ENCODE measurements around the gene FAM53C.

FAM53C gene

GRCh38 chr5:138316355-138316754 is 21.7 kb upstream of the FAM53C start:
- TF ChIP-seq RAD21 (IDR thresholded peaks at IDR 0.05; ENCODE audit: low read depth) (no peak), TEAD4 (IDR thresholded peaks at IDR 0.05) (no peak), FOXM1 (IDR thresholded peaks at IDR 0.05; ENCODE audit: borderline replicate concordance, low read depth) (no peak), MAX (IDR thresholded peaks at IDR 0.05) (no peak), REST (IDR thresholded peaks at IDR 0.05; ENCODE audit: low read depth) (no peak), ZBTB7A (IDR thresholded peaks at IDR 0.05; ENCODE audit: low read depth) (no peak), NFIC (IDR thresholded peaks at IDR 0.05) (no peak), CEBPB (IDR thresholded peaks at IDR 0.05) (no peak), EP300 (IDR thresholded peaks at IDR 0.05; ENCODE audit: borderline replicate concordance) (no peak), USF1 (IDR thresholded peaks at IDR 0.05) (no peak), TAF1 (IDR thresholded peaks at IDR 0.05; ENCODE audit: low read depth) (no peak), EGR1 (IDR thresholded peaks at IDR 0.05) (no peak), CREB1 (IDR thresholded peaks at IDR 0.05; ENCODE audit: low read depth) (no peak), TCF12 (IDR thresholded peaks at IDR 0.05; ENCODE audit: low read depth) (no peak)

DNA sequence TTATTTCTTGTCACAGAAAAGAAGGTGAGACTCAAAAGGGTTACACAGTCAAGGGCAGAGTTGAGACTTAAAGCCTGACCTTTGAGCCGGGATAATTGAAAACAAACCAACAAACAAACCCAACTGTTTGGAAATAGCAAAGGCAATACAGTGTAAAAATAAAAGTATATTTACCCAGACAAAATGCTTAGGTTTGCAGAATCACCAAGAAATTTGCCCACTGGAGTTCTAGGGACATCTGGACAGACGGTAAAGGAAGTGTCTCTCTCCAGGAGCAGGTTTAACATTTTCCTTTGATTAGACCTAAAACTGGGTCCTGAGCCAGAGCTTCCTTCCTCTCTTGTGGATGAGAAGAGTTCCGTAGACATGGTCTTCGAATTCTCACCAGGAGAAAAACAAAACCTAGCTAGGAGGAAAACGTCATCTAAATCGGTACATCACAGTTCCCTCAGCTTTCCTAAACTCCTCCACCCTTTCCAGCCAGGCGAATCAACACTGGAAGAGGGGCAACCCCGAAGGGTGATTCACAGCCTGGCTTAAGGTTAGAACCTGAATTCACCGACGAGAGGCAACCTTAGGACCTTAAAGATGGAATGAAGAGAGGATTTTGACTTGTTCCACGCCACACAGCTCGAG is 7.1 kb upstream of the FAM53C start:
- TF ChIP-seq EP300 (IDR thresholded peaks at IDR 0.05; ENCODE audit: borderline replicate concordance) = no peak
- no peak for TF ChIP-seq REST (IDR thresholded peaks at IDR 0.05; ENCODE audit: low read depth)
- TF ChIP-seq TAF1 (IDR thresholded peaks at IDR 0.05; ENCODE audit: low read depth) = no peak
- TF ChIP-seq FOXM1 (IDR thresholded peaks at IDR 0.05; ENCODE audit: borderline replicate concordance, low read depth) = no peak
- TF ChIP-seq TEAD4 (IDR thresholded peaks at IDR 0.05) = no peak
- TF ChIP-seq TCF12 (IDR thresholded peaks at IDR 0.05; ENCODE audit: low read depth) = no peak
- no peak for TF ChIP-seq CREB1 (IDR thresholded peaks at IDR 0.05; ENCODE audit: low read depth)
- TF ChIP-seq NFIC (IDR thresholded peaks at IDR 0.05) = no peak
- no peak for TF ChIP-seq USF1 (IDR thresholded peaks at IDR 0.05)
- no peak for TF ChIP-seq CEBPB (IDR thresholded peaks at IDR 0.05)
- TF ChIP-seq MAX (IDR thresholded peaks at IDR 0.05) = no peak
- no peak for TF ChIP-seq RAD21 (IDR thresholded peaks at IDR 0.05; ENCODE audit: low read depth)
- no peak for TF ChIP-seq ZBTB7A (IDR thresholded peaks at IDR 0.05; ENCODE audit: low read depth)
- TF ChIP-seq YY1 (IDR thresholded peaks at IDR 0.05; ENCODE audit: low read depth) = no peak
- TF ChIP-seq EGR1 (IDR thresholded peaks at IDR 0.05) = no peak

DNA sequence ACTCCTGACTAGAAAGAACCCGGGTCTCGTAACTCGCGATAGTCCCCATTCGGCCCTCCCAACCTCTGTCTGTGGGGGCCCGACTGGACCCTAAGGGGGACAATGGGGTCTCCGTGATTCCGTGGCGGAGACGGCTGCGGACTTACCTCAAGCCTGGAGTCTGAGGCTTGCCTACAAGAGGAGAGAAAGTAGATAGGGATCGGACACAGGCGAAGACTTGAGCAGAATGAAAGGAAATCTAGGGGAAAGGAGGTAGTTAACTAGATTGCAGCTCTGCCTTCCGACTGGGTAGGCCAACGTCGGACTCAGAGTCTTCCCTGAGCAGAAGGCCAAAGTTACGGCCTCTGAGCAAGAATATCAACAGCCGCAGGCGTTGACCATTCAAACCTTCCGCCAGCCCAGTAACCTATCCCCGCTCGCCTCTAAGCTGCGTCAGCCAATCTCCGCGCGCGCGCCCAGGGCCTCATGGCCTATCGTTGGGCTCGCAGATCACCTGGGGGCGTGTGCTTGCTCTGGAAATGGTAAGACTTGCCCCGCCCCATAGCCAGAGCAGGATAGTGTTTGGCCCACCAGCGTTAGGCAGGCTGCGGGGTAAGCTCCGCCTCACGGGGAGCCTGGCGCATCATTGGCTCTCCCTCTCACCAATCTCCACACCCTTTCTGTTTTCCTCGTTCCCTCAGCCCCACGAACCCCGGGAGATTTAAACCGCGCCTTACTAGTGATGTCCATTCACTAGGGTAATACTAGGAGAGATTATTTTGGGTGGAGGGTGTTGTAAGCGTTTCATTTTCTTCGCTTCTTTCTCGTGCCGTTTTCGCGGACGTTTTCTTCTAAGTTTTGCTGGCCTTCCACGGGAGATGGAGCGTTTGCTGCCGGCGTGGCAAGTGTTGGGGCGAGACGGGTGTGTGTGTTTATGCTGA is 6.4 kb upstream of the FAM53C start, which contains the start of gene CDC25C:
Gene CDC25C, minus strand, starts transcription at position 356 of the 920 bp plus-strand sequence. CDS start 624 bp downstream, outside the sequence.
- TF ChIP-seq EP300 (IDR thresholded peaks at IDR 0.05; ENCODE audit: borderline replicate concordance) (no peak), MAX (IDR thresholded peaks at IDR 0.05) (peak; percentile 70), FOXM1 (IDR thresholded peaks at IDR 0.05; ENCODE audit: borderline replicate concordance, low read depth) (peak; percentile 84), YY1 (IDR thresholded peaks at IDR 0.05; ENCODE audit: low read depth) (no peak), CEBPB (IDR thresholded peaks at IDR 0.05) (no peak), REST (IDR thresholded peaks at IDR 0.05; ENCODE audit: low read depth) (no peak), CREB1 (IDR thresholded peaks at IDR 0.05; ENCODE audit: low read depth) (no peak), USF1 (IDR thresholded peaks at IDR 0.05) (peak; percentile 16; the same call in 1 of the 2 replicates), TAF1 (IDR thresholded peaks at IDR 0.05; ENCODE audit: low read depth) (peak; percentile 58), RAD21 (IDR thresholded peaks at IDR 0.05; ENCODE audit: low read depth) (no peak), TEAD4 (IDR thresholded peaks at IDR 0.05) (no peak), NFIC (IDR thresholded peaks at IDR 0.05) (no peak), EGR1 (IDR thresholded peaks at IDR 0.05) (no peak), TCF12 (IDR thresholded peaks at IDR 0.05; ENCODE audit: low read depth) (peak; percentile 28; the same call in 1 of the 2 replicates), ZBTB7A (IDR thresholded peaks at IDR 0.05; ENCODE audit: low read depth) (0 out of 2 replicates have a peak, but pooled peaks have one; percentile 45)
